ENCODE results near the gene EIF2B5.

Gene EIF2B5

DNA sequence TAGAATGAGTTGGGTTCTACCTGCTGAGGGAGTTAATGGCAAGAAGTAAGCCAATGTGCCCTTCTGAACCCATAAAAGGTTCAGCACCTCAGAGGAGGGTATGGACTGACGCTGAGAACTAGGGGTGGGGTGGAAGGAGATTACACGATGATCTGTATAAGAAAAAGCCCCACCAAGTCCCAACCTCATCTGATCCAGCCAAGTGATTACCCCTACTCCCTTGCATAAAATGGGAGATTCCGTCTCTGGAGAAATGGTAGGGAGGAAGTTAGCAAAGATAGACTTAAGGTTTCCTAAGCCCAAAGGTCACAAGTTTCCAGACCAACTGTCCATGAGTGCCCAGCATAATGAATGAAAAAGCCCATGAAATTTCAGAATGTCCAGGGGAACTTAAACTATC, 12.9 kb downstream of the EIF2B5 start:
- no peak for DNase-seq

DNA sequence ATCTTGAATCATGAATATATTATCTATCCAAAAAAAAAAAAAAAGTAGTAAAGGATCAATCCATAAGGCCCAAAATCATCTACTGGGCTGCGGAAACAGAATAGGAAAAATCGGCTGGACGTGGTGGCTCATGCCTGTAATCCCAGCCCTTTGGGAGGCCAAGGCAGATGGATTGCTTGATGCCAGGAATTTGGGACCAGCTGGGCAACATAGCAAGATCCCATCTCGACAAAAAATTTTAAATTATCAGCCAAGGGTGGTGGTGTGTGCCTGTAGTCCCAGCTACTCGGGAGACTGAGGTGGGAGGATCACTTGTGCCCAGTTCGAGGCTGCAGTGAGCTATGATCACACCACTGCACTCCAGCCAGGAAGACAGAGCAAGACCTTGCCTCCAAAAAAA, 14.0 kb downstream of the EIF2B5 start:
- DNase-seq = no peak

DNA sequence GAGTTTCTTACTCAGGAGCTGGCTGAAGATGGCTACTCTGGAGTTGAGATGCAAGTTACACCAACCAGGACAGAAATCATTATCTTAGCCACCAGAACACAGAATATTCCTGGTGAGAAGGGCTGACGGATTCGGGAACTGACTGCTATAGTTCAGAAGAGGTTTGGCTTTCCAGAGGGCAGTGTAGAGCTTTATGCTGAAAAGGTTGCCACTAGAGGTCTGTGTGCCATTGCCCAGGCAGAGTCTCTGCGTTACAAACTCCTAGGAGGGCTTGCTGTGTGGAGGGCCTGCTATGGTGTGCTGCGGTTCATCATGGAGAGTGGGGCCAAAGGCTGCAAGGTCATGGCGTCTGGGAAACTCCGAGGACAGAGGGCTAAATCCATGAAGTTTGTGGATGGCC, 14.6 kb downstream of the EIF2B5 start:
- DNase-seq = peak; percentile 25

DNA sequence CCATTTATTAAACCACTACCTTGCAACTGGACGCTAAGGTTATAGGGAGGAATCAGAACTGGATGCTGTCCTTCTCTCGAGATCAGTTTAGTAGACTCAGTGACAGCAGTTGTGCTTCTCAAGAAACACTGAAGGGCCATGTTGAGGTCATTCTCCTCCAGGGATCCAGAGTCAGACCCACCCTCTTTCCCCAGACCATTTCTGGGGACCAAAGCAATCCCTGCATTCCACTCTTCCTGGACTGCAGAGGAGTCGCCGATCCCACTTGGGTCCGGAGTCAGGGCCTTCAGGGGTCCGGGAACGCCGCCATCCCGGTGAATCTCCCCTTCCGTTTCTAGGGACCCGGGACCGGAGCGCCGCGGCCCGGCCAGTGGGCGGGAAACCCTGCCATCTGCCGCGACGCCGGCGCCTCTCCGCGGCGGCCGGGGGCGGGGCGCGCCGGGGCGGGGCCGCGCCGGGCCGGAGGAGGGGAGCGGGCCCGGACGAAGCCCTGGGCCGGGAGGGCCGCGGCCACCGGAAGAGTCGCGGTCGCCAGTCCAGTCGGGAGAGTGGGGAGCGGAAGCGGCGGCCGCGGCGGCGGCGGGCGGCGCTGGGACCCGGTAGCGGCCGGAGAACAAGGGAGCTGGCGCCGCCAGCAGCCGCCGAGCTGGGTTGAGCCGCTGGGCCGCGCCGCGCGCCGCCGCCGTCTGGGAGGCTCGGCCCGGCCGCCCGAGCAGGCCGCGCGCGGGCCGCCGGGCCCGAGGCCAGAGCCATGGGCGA, 19.9 kb downstream of the EIF2B5 start, which contains the start of gene DVL3:
Gene DVL3, plus strand, starts transcription at position 493 of the 759 bp plus-strand sequence. Its CDS starts 259 bp downstream, at position 752.
- DNase-seq = peak; percentile 64

DNA sequence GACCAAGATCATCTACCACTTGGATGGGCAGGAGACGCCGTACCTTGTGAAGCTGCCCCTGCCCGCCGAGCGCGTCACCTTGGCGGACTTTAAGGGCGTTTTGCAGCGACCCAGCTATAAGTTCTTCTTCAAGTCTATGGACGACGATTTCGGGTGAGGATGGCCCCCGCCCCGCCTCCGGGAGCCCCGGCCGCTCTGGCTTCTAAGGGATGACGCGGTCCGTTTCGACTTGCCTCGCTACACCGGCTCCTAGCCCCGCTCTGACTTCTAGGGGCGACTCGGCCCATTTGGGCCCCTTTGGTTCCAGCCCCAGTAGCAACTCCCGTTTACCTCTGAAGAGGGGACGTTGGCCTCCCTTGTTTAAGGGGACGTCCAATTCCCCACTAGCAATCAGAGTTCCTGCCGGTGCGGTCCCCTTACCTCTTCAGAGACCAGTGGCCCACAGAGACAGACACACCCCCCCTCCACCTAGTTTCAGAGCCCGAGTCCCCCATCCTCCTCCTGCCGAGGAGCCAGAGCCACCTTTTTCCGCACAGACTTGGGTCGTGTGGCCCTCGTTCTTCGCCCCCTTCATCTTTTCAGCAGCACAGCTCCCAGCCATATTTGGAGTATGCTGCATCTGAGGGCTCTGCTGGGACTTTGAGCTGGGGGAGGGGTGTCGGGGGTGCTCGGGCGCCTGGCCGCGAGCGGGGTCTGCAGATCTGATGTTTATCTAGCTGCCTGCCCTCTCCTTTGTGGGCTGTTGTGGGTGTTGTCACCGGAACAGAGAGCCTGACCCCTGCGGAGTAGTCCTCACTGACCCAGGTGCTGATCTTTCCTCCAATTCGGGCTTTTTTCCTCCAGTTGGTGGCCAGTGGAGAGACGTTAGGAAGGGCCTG, 20.7 kb downstream of the EIF2B5 start:
- DNase-seq = peak; percentile 42

DNA sequence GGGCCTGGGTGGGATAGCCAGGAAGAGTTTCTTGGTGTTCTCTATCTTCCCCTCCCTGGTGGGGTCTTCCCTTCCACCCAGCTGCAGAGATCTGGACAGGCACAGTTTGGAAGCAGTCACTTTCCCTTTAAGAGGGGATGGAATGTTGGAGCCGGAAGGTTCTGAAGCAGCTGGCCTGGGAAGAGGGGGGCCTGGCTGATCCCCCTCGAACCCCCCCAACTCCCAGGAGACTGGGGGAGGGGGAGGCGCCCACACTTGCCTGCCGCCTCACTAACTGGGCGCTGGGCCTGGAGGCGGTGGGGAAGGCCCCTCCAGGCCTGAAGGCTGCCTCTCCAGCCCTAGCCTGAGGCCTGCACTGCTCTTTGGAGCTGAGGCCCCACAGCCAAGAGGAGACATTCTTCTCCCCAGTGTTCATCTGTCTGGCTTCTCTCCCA, 21.4 kb downstream of the EIF2B5 start:
- DNase-seq = peak; percentile 73

DNA sequence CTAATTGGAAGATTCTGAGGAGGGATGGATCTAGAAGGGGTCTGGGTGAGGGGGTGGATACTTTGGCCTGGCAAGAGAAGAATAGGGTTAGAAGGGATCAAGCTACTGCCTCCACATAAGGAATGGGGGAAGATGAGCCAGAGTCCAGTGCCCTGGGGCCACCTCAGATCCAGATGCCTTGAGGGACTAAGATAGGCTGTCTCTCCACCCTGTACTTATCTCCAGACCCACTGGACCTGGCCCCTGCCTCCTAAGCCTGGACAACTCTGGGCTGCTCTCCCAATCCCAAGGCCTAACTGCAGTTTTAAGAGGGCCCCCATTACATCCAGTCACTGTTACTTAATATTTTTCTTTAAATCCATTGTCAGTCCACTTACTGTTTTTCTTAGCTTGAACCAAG, 22.0 kb downstream of the EIF2B5 start:
- DNase-seq = peak; percentile 36

DNA sequence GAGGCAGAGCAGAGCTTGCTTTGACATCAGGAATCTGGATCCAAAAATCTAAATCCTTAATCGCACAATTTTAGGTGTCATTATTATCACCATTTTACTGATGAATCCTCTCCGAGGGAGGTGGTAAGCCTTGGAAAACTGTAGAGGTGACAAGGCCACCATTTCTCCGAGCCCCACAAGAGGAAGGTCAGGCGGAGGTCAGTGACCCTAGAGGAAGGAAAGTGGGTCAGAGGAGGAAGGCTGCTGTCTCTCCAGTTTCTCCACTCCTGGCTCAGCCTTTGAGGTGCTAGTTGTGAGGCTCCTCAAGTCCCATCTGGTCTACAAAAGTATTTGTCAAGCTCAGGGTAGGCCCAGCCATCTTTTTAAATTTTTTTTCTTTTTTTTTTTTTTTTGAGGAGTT, 23.2 kb downstream of the EIF2B5 start:
- no peak for DNase-seq

DNA sequence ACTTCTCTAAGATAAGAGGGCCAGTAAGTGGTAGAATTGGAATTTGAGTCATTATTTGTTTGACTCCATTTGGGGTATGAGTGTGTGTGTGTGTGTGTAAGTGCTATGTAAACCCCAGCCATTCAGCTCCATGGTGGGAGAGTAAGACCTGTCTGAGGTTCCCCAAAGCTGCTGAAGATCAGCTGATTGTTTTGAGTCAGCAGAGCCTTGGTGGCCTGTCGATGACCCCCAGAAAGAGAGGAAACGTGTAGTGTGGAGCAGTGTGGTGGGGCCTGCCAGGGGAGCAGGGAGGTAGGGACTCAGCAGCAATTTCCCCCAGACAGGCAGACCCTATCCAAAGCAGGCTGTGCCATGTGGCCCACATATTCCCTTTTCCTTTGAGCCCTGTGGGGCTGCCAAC, 25.3 kb downstream of the EIF2B5 start:
- DNase-seq = peak; percentile 50

DNA sequence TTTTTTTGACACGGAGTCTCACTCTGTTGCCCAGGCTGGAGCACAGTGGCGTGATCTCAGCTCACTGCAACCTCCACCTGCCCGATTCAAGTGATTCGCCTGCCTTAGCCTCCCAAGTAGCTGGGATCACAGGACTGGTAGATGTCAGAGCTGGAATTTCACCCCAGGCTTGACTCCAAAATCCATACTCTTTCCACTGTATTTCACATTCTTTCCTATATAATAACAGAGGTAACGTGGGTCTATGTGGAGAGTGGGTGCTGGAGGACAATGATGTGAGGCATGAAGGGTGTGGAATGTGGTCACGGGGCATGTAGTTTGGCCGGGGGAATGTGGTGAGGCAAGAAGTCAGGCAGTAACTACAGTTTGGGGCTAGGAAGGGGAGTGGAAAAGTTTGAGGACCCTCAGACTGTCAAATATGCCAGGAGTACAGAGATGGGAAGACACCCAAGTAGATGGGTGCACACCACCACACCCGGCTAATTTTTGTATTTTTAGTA, 27.5 kb downstream of the EIF2B5 start:
- DNase-seq = peak; percentile 62

DNA sequence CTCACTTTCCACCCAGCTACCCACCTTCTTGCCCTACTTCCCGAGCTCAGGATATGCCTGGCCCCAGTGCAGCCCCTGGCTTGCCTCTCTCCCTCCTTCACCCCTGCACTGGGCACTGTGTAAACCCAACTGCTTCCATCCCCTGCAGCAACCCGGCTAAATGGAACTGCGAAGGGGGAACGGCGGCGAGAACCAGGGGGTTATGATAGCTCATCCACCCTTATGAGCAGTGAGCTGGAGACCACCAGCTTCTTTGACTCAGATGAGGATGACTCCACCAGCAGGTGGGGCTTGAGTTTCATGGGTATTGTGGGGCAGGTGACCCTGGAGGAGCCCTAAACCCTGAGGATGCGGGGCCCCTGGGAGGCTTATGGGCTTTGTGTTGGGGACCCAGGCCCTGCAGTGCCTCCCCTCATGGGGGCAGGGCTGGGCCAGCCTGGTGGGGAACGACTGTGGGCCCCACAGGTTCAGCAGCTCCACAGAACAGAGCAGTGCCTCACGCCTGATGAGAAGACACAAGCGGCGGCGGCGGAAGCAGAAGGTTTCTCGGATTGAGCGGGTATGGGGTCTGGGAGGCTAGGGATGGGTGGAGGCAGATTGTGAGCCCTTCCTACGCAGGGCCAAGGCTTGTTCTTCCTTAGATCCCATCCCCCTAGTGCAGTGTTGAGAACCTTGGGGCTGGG, 29.6 kb downstream of the EIF2B5 start:
- DNase-seq = no peak

DNA sequence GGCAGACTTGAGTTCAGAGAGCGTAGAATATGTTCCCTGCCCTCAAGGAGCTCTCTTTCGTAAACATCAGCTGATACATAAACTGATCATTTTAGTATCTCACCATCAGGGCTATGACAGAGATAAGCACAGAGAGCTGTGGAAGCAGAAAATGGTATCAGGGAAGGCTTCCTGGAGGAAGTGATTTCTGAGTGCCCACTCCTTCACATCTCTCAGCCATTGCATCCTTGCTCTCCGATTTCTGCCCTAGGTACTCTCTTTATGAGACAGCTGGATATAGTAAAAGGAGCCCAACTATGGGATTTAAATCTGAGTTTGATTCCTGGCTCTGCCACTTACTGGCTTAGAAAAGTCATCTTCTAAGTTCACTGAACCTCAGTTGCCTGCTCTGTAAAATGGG, 30.4 kb downstream of the EIF2B5 start:
- DNase-seq = no peak

DNA sequence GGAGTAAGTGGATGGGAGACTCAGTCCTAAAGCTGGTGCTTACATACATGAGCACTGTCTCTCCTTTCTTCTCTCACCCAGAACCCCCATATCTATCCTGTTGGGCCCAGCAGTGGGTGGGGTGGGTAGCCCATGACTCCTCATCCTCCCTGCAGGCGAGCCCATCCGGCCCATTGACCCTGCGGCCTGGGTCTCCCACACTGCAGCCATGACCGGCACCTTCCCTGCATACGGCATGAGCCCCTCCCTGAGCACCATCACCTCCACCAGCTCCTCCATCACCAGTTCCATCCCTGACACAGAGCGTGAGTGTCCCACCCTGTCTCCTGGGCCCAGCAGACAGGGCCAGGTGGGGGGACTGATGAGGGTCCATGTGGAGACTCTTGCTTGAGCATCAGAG, 31.5 kb downstream of the EIF2B5 start:
- DNase-seq = no peak

DNA sequence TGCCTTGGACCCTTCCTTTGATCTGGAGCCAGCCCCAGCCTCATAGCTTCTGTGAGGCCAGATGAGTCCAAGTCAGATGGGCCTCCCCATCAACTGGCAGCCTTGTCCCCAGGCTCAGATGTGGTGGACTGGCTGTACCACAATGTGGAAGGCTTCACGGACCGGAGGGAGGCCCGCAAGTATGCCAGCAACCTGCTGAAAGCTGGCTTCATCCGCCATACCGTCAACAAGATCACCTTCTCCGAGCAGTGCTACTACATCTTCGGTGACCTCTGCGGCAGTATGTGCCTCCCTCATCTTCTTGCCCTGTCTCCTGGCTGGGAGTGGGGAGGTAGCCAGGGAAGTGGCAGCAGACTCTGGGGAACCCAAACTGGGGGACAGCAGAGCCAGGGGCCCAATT, 32.6 kb downstream of the EIF2B5 start:
- no peak for DNase-seq

DNA sequence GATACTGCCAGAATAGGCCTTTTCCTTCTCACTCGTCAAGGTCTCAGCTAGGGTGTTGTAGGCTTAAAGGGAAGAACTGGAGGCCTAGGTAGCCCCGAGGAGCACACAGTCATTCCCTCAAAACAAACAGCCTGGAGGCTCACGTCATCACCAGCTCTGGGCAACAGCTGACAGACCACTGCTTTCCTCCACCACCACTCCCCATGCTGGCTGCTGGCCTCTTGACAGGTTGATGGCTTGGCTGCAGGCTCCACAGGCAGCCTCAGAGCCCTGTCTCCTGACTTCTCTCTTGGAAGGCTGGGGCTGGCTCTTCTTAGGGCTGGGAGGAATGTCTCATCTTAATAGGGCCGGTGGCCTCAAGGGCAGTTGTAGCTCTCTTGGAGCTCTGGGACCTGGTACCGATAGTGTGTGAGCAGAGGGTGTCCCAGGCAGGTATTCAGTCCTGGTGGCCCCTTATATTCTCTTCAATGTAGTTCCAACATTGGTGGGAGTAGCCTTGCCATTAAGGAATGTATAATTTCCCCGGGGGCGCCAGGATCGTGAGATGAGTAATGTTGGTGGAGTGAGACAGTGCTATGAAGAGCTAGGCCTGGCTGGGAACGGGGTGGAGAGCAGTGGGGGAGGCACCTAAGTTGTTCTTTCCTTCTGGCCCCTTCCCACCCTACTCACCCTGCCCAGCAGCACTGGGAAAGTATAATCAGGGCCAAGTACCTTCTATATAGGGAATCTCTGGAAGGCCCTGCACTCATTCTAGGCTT, 33.4 kb downstream of the EIF2B5 start:
- peak; percentile 91 for DNase-seq

DNA sequence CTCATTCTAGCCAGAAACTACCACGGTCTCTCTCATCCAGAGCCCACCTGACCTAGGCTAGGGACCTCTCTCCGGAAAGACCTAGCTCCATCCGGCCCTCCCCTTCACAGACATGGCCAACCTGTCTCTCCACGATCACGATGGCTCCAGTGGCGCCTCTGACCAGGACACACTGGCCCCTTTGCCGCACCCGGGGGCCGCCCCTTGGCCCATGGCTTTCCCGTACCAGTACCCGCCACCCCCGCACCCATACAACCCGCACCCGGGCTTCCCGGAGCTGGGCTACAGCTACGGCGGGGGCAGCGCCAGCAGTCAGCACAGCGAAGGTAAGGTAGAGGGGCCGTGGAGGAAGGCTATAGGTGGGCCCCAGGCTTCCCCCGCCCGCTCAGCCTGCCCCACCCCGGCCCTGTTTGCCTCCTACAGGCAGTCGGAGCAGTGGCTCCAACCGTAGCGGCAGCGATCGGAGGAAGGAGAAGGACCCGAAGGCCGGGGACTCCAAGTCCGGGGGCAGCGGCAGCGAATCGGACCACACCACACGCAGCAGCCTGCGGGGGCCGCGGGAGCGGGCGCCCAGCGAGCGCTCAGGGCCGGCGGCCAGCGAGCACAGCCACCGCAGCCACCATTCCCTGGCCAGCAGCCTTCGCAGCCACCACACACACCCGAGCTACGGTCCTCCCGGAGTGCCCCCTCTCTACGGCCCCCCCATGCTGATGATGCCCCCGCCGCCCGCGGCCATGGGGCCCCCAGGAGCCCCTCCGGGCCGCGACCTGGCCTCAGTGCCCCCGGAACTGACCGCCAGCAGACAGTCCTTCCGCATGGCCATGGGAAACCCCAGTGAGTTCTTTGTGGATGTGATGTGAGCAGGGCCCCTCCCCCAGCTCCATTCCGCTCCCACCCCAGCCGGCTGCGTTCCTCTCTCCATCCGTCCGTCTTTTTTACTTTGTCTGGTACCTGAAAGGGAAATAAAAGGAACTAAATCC, 35.0 kb downstream of the EIF2B5 start:
- DNase-seq = no peak

DNA sequence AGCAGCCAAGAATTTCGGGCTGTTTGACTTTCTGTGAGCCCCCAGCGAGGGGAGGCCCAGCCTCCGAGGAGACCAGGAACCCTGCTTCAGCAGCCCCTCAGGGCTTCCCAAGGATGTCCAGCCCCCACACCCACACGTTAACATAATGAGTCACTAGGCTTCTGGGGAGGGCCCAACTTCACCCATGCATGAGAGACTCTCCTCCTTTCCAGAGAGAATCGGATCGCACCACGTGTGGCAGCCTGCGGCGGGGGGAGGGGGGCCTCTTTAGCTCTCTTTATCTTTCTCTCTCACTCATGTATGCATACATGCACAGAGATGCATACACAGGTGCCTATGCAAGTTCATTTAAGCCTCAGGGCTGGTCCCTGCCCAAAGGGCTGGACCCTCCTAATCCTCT, 36.4 kb downstream of the EIF2B5 start:
- DNase-seq = peak; percentile 89

DNA sequence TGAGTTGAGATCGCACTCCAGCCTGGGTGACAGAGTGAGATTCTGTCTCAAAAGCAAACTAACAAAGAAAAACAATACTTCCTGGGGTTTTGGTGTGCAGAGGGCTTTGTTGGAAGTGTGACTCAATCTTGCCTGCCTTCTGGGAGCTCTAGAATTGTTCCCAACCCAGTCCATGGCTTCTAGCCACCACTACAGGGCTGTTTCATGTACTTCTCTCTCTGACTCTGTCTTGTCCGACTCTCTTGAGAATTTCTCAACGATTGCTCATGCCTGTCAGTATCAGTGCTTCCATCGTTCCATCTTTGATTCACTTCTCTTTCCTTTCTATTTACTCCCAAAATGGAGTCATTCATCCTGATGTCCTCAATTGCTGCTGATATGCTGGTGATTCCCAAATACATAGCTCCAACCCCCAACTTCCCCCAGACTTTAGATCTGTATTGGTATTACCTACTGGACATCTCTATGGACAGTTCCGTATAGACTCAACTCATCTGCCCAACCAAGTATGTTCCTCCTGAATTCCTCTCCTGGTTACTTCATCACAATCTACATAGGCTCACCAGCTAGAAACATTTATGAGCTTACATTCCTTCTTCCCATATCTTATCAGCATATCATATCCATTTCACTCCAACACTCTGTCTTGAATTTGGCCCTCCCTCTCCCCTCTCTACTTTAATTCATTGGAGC, 37.7 kb downstream of the EIF2B5 start:
- peak; percentile 89 for DNase-seq

DNA sequence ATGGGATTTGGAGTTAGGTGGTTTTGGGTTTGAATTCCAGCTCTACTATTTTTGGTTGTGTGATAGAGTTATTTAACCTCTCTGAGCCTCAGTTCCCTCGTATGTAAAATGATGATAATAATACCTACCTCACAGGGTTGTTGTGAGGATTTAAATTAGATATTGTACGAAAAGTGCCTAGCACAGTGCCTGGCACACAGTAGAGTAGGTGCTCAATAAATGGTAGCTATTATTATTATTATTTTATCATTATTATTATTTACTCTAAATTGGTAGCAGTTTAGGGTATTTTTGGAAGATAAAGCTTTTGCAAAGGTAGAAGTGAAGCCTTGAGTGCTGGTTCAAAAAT, 38.2 kb downstream of the EIF2B5 start:
- DNase-seq = no peak

DNA sequence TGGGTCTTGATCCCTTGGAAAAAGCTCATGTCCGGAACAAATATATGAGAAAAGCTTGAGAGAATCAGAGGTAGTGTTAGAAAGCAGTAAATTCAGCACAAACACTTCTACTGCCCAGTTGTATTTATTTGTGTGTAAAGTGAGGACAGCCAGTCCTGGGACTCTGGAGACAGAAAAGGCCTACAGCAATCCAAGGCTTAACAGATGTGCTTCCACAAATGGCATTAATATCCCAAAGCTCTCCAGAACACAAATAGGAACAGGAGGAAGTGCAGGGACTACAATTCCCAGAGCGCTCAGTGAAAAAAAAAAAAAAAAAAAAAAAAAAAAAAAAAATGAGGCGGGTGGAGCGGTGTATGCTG, 39.1 kb downstream of the EIF2B5 start:
- DNase-seq = no peak

All from EL (cell line).